ENCODE results near the gene GHITM. TPM values are rescaled to one million over a fixed set of nuclear protein-coding genes. Genes with fewer than 3 reads are reported as not detected.

GHITM gene
- polyA plus RNA-seq, 1 of the 3 experiments (the other 2 are of a cell fraction): 113 TPM

GRCh38 chr10:84200537-84201243 lies 61.4 kb downstream of the GHITM start:
- Histone ChIP-seq H3K27ac (ENCODE audit: low read depth in 2 of 2, low read length in 1 of 2) (no peak overlapping the region), H3F3A (replicated peaks; ENCODE audit: insufficient read depth) (no peaks in the 10 kb centered on the region), H3K9ac (no peak overlapping the region), H3K9me2 (no peaks in the 10 kb centered on the region), H3K79me2 (ENCODE audit: insufficient read depth) (no peaks in the 10 kb centered on the region), H3K4me2 (no peak overlapping the region), H3K4me3 (ENCODE audit: low read depth in 2 of 2, low read length in 1 of 2) (no peak overlapping the region), H4K20me1 (ENCODE audit: insufficient read depth) (no peaks in the 10 kb centered on the region), H3K4me1 (ENCODE audit: control insufficient read depth in 1 of 2, insufficient read depth in 2 of 2, low read depth in 1 of 2, low read length in 1 of 2) (no peaks in the 10 kb centered on the region), H2AFZ (ENCODE audit: low read depth) (no peak overlapping the region), H3K9me3 (no peaks in the 10 kb centered on the region), H3K36me3 (replicated peaks in 1 of 2; ENCODE audit: control insufficient read depth in 1 of 2, insufficient read depth in 2 of 2, low read length in 1 of 2) (no peaks in the 10 kb centered on the region), H3K27me3 (ENCODE audit: insufficient read depth) (no peaks in the 10 kb centered on the region)
- 50% methylated on average over 8 of the region's 11 CpGs for WGBS (ENCODE audit: low lambda C conversion rate)
- ChIA-PET CTCF (interaction anchor here (1.0 to 2.0 kb wide), 2 partner anchors 51 to 52 kb away, joined by 3 to 9 read pairs; no protein-coding TSS in a partner anchor), POLR2A (no interaction called here)
- DNase-seq: no peak
- TF ChIP-seq TEAD4 (IDR thresholded peaks at IDR 0.05; ENCODE audit: borderline replicate concordance, insufficient read depth) (no peak), TCF12 (IDR thresholded peaks at IDR 0.05) (no peak), NFIC (IDR thresholded peaks at IDR 0.05; ENCODE audit: borderline replicate concordance) (no peak), MEF2A (IDR thresholded peaks at IDR 0.05; ENCODE audit: borderline replicate concordance, low read depth) (no peak), EP300 (IDR thresholded peaks at IDR 0.05; ENCODE audit: borderline replicate concordance in 1 of 2, low read depth in 1 of 2, low read length in 1 of 2) (no peak), POLR2AphosphoS5 (IDR thresholded peaks at IDR 0.05; ENCODE audit: low read depth, low read length) (no peak), REST (IDR thresholded peaks at IDR 0.05; ENCODE audit: low read depth, low read length) (no peak)
- TF ChIP-seq, protein P1, sequence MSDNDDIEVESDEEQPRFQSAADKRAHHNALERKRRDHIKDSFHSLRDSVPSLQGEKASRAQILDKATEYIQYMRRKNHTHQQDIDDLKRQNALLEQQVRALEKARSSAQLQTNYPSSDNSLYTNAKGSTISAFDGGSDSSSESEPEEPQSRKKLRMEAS (IDR thresholded peaks at IDR 0.05; ENCODE audit: low read depth): no peak

DNA sequence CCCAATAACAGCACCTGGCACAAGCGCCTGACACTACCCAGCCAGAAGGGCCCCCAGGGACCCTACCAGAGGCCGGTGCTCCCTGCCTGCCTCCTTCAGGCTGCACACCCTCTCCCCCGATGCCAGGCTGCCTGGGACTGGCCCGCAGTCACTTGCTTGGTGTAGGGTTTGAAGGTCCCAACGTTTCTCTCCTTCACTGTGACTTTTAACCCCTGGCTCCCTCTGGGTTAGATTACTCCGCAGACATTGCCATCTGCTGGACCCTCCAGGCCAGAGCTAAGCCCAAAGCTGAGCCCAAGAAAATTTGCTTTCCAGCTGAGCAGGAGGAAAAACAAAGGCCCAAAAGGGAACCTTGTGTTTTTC lies 61.9 kb downstream of the GHITM start:
- H3K4me3 ChIP-seq (ENCODE audit: low read depth in 2 of 2, low read length in 1 of 2): no peak overlapping the region
- no peak overlapping the region for H3K9ac ChIP-seq
- H2AFZ ChIP-seq (ENCODE audit: low read depth): no peak overlapping the region
- H3K27me3 ChIP-seq (ENCODE audit: insufficient read depth): no peaks in the 10 kb centered on the region
- TF ChIP-seq TCF12 (IDR thresholded peaks at IDR 0.05): no peak
- no peaks in the 10 kb centered on the region for H3K36me3 ChIP-seq (replicated peaks in 1 of 2; ENCODE audit: control insufficient read depth in 1 of 2, insufficient read depth in 2 of 2, low read length in 1 of 2)
- WGBS (ENCODE audit: low lambda C conversion rate): 39% methylated on average over 5 of the region's 6 CpGs
- no peak for DNase-seq
- H3K9me3 ChIP-seq: no peaks in the 10 kb centered on the region
- no peaks in the 10 kb centered on the region for H3K4me1 ChIP-seq (ENCODE audit: control insufficient read depth in 1 of 2, insufficient read depth in 2 of 2, low read depth in 1 of 2, low read length in 1 of 2)
- H4K20me1 ChIP-seq (ENCODE audit: insufficient read depth): no peaks in the 10 kb centered on the region
- no peak overlapping the region for H3K4me2 ChIP-seq
- POLR2A ChIA-PET: no interaction called here
- H3K27ac ChIP-seq (ENCODE audit: low read depth in 2 of 2, low read length in 1 of 2): no peak overlapping the region
- CTCF ChIA-PET: interaction anchor here (1.0 to 2.0 kb wide), 2 partner anchors 52 to 53 kb away, joined by 3 to 9 read pairs; no protein-coding TSS in a partner anchor
- H3K9me2 ChIP-seq: no peaks in the 10 kb centered on the region
- H3K79me2 ChIP-seq (ENCODE audit: insufficient read depth): no peaks in the 10 kb centered on the region
- no peaks in the 10 kb centered on the region for H3F3A ChIP-seq (replicated peaks; ENCODE audit: insufficient read depth)
